Osteoblast (primary cell): Measurements from ENCODE around the gene PALLD. TPM values are rescaled to one million over a fixed set of nuclear protein-coding genes. Genes with fewer than 3 reads are reported as not detected.

Source experiments
- DNase-seq: peaks from one replicate; pipeline ENCODE4 v3.0.0; 2011; ENCODE audit warnings: low spot score, mixed read lengths; ENCODE audit not compliant: insufficient read length; ENCODE audit errors: missing footprints
- H2AFZ ChIP-seq: 2 replicates; pipeline ENCODE4 v1.6.0; 2011; ENCODE audit warnings: mild to moderate bottlenecking, low read length
- H3K27ac ChIP-seq: 2 replicates; pipeline ENCODE4 v1.5.1; 2011; ENCODE audit warnings: mild to moderate bottlenecking, low read depth, low read length, moderate library complexity
- H3K27me3 ChIP-seq: 2 replicates; pipeline ENCODE4 v1.6.0; 2012; ENCODE audit warnings: mild to moderate bottlenecking, control low read depth, inconsistent platforms, low read length, moderate library complexity; ENCODE audit not compliant: insufficient read depth
- H3K36me3 ChIP-seq: 2 replicates; pipeline ENCODE4 v1.5.1; 2011; ENCODE audit warnings: mild to moderate bottlenecking, low read length, control low read depth, moderate library complexity; ENCODE audit not compliant: insufficient read depth
- H3K4me1 ChIP-seq: 2 replicates; pipeline ENCODE4 v1.5.1; 2011; ENCODE audit warnings: mild to moderate bottlenecking, low read length, control low read depth, moderate library complexity; ENCODE audit not compliant: insufficient read depth
- H3K4me2 ChIP-seq: 2 replicates; pipeline ENCODE4 v1.6.0; 2011; ENCODE audit warnings: mild to moderate bottlenecking, low read length; ENCODE audit not compliant: insufficient read depth
- H3K4me3 ChIP-seq: fragments of 200-600 bp; sonication (generic); 3 replicates; pipeline ENCODE4 v1.5.1; 2012; ENCODE audit warnings: mild to moderate bottlenecking, low read length, inconsistent platforms; ENCODE audit not compliant: insufficient read depth
- H3K79me2 ChIP-seq: 2 replicates; pipeline ENCODE4 v1.6.0; 2012; ENCODE audit warnings: mild to moderate bottlenecking, low read length, control low read depth, inconsistent platforms; ENCODE audit not compliant: insufficient read depth
- H3K9me3 ChIP-seq: 2 replicates; pipeline ENCODE4 v1.5.1; 2011; ENCODE audit warnings: low read depth, low read length, control low read depth
- H4K20me1 ChIP-seq: 2 replicates; pipeline ENCODE4 v1.6.0; 2012; ENCODE audit warnings: mild to moderate bottlenecking, low read length, control low read depth; ENCODE audit not compliant: insufficient read depth
- CTCF ChIP-seq: IDR thresholded peaks from 2 replicates; pipeline ENCODE4 v1.5.1; 2011; ENCODE audit warnings: mild to moderate bottlenecking, low read depth, low read length, moderate library complexity; ENCODE audit errors: extremely low read depth
- total RNA-seq: library from RNA; depleted of rRNA; stranded (reverse); fragments of >200 nt; gene quantifications from 2 replicates; pipeline ENCODE4 v1.2.3, GENCODE V29; 2012

The PALLD gene
- total RNA-seq, 1 donor = 244 TPM

DNA sequence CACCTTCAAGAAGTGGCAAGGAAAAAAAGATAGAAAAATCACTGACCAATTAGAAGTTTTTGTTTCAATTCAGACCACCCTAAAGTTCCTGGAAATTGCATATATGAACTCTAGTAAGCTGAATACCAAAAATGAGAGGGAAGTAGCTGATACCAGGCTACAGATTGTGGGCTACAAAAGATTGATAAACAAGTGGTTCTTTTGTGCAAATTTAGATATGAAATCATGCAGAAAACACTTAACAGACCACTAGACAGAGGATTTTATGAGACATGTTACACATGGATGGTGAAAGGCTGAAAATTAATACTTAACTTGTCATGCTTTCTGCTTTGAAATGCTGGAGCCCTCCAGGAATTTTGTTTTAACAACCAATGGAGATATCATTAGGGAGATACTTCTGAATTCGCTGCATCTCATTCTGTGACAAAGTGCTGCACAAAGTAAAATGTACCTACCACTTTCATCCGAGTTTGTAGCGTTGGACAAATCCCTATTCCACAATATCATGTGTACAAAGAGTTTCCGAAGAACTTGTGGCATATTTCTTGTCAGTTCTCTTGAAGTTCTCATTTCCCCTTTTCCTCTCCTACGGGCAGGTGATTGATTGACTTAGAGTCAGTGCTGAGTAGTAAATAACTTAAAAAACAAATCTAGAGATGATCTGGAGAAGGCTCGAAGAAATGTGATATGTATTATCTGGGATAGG, 235.0 kb downstream of the PALLD start:
- no peaks in the 10 kb centered on the region for H3K9me3 ChIP-seq
- peaks cover 18% of the 10 kb centered on the region for H3K36me3 ChIP-seq
- peaks cover 17% of the 10 kb centered on the region for H3K4me1 ChIP-seq
- H2AFZ ChIP-seq = no peak overlapping the region
- no peaks in the 10 kb centered on the region for H3K27me3 ChIP-seq
- H4K20me1 ChIP-seq = peaks cover 5% of the 10 kb centered on the region
- no peak for DNase-seq
- TF ChIP-seq CTCF = no peak
- H3K4me3 ChIP-seq = no peak overlapping the region
- H3K79me2 ChIP-seq = peaks cover 17% of the 10 kb centered on the region
- H3K27ac ChIP-seq = no peak overlapping the region
- H3K4me2 ChIP-seq = no peak overlapping the region

- Histone ChIP-seq H3K27ac (no peak overlapping the region), H3K36me3 (peaks cover 17% of the 10 kb centered on the region), H3K4me1 (peaks cover 17% of the 10 kb centered on the region), H2AFZ (no peak overlapping the region), H3K79me2 (peaks cover 15% of the 10 kb centered on the region), H3K4me3 (no peak overlapping the region), H3K4me2 (no peak overlapping the region), H4K20me1 (peaks cover 5% of the 10 kb centered on the region), H3K9me3 (no peaks in the 10 kb centered on the region), H3K27me3 (no peaks in the 10 kb centered on the region)
- TF ChIP-seq CTCF = no peak
- no peak for DNase-seq
These were observed 235.9 kb downstream of the PALLD start for GRCh38 chr4:168732714-168733113.

DNA sequence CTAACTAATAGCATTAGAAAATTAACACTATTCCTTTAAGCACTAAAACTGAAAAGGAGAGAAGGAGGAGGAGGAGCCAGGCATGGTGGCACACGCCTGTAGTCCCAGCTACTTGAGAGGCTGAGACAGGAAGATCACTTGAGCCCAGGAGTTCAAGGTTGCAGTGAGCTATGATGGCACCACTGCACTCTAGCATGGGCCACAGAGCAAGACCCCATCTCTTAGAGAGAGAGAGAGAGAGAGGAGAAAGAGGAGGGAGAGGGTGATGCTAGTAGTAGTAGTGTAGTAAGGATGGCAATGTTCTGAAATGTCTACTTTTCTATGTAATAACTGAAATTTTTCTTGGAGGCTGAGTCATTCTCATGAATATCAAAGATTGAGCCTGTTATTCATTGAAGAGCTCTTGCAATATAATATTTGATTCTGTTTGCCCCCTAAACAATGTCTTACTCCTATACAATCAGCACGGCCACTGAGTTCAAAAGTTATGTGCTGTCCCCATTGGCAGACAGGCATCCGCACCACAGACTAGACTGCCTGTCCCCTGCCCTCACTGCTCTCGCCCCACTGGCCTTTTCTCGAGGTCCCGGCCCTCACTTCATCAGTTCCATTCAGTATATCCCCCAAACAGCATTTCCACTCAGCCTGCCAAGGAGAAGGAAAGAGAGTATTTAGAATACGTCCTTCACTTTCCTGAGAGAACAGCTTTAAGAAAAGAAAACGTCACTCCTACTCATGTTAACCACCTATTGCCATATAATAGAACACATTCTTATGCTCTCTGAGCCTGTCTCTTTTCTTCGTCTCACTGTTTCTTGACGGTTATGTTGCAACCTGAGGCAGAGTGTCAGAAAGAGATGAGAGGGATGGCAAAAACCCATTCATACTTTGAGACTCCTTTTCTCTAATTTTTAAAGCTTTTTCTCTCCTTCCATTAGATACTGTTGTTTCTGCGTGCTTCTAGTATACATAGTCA, 238.1 kb downstream of the PALLD start:
- Histone ChIP-seq H3K27me3 (no peaks in the 10 kb centered on the region), H3K4me3 (no peak overlapping the region), H3K79me2 (peaks cover 3% of the 10 kb centered on the region), H3K4me2 (no peak overlapping the region), H4K20me1 (peaks cover 5% of the 10 kb centered on the region), H3K9me3 (no peaks in the 10 kb centered on the region), H3K36me3 (peaks cover 14% of the 10 kb centered on the region), H3K27ac (no peak overlapping the region), H2AFZ (no peak overlapping the region), H3K4me1 (peaks cover 17% of the 10 kb centered on the region)
- DNase-seq = no peak
- no peak for TF ChIP-seq CTCF

GRCh38 chr4:168735735-168736134, 238.9 kb downstream of the PALLD start:
- H3K79me2 ChIP-seq = peaks cover 3% of the 10 kb centered on the region
- H3K4me1 ChIP-seq = peaks cover 11% of the 10 kb centered on the region
- DNase-seq = no peak
- TF ChIP-seq CTCF = no peak
- no peak overlapping the region for H2AFZ ChIP-seq
- no peak overlapping the region for H3K27ac ChIP-seq
- H3K9me3 ChIP-seq = no peaks in the 10 kb centered on the region
- H3K4me3 ChIP-seq = no peak overlapping the region
- peaks cover 14% of the 10 kb centered on the region for H3K36me3 ChIP-seq
- H3K27me3 ChIP-seq = no peaks in the 10 kb centered on the region
- H4K20me1 ChIP-seq = peaks cover 5% of the 10 kb centered on the region
- H3K4me2 ChIP-seq = no peak overlapping the region
